A549 (cell line): Measurements from ENCODE around the gene RANBP2.

ENCODE experiments used
- CTCF ChIP-seq: fragments of >200 bp; sonication (Bioruptor Twin); formaldehyde crosslinking; IDR thresholded peaks from 3 replicates; pipeline ENCODE4 v1.5.1; 2016
- ELK1 ChIP-seq: fragments of 150-350 bp; IDR thresholded peaks from 2 replicates; pipeline ENCODE4 v1.6.1; 2014; ENCODE audit warnings: low read depth, mild to moderate bottlenecking, low read length
- KDM5A ChIP-seq: fragments of 200-600 bp; sonication (generic); IDR thresholded peaks from 2 replicates; pipeline ENCODE4 v1.6.1; 2016; ENCODE audit warnings: antibody characterized with exemption, mild to moderate bottlenecking
- MAZ ChIP-seq: fragments of 150-350 bp; IDR thresholded peaks from 2 replicates; pipeline ENCODE4 v1.6.1; 2014; ENCODE audit warnings: antibody characterized with exemption, low read depth, low read length, borderline replicate concordance
- POLR2A ChIP-seq: IDR thresholded peaks from 2 replicates; pipeline ENCODE4 v1.6.1; 2012; ENCODE audit warnings: mild to moderate bottlenecking, low read length
- RAD21 ChIP-seq, 2 experiments: fragments of >200 bp in 1 of 2; sonication (Bioruptor Twin) in 1 of 2; formaldehyde crosslinking in 1 of 2; IDR thresholded peaks in 1 of 2; conservative IDR thresholded peaks in 1 of 2; 2 replicates in 1 of 2; 3 replicates in 1 of 2; pipeline ENCODE4 v1.6.1; 2012 to 2018; ENCODE audit warnings: inconsistent platforms in 1 of 2
- RCOR1 ChIP-seq: fragments of 150-350 bp; IDR thresholded peaks from 2 replicates; pipeline ENCODE4 v1.6.1; 2014; ENCODE audit warnings: antibody characterized with exemption, low read length, low read depth
- RFX5 ChIP-seq: fragments of 450-650 bp; IDR thresholded peaks from 2 replicates; pipeline ENCODE4 v1.7.1; 2014; ENCODE audit warnings: antibody characterized with exemption, mild to moderate bottlenecking, moderate library complexity
- TP53 ChIP-seq: fragments of 250-450 bp; sonication (Bioruptor Pico); IDR thresholded peaks from 2 replicates; pipeline ENCODE4 v1.5.0; 2021; ENCODE audit warnings: mild to moderate bottlenecking, moderate library complexity

GRCh38 chr2:108691447-108691846, 27.8 kb upstream of the RANBP2 start:
- no peak for TF ChIP-seq ELK1
- TF ChIP-seq POLR2A: no peak
- no peak for TF ChIP-seq RFX5
- no peak for TF ChIP-seq TP53 (CRISPR knock-in tag)
- no peak for TF ChIP-seq KDM5A
- no peak for TF ChIP-seq RAD21 (conservative IDR thresholded peaks at IDR 0.05 in 1 of 2, IDR thresholded peaks at IDR 0.05 in 1 of 2)
- no peak for TF ChIP-seq MAZ
- TF ChIP-seq CTCF: no peak
- no peak for TF ChIP-seq RCOR1
